ENCODE results near the gene CALML3. TPM values are rescaled to one million over a fixed set of nuclear protein-coding genes. Genes with fewer than 3 reads are reported as not detected.

Gene CALML3
- total and polyA plus RNA-seq, 2 donors (not counting 1 experiment from before 2014, with no cell fraction given): not detected

DNA sequence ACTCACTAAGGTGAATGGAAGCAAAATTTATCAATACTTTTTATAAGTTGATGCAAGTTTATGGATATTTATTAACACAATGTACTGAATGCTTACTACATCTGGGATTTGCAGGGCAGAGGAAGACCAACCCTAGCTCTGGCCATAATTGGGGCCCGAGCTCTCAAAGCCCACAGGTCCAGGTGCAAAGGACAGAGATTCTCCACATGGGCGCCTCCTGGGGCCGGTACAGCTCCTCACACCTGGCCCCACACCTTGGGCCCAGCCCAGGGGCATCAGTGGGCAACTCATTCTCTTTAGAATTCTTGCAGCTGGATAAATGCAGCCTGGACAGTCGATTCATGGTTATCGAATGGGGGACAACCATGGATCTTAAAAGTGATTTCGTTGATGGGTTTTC lies 47.1 kb downstream of the CALML3 start:
- Histone ChIP-seq H3K36me3 (ENCODE audit: control insufficient read depth, insufficient read depth, low read length) (no peaks in the 10 kb centered on the region), H3K79me2 (ENCODE audit: control insufficient read depth, insufficient read depth, low read length) (no peaks in the 10 kb centered on the region), H3K4me1 (ENCODE audit: control insufficient read depth, extremely low read depth, insufficient read depth, low read length) (peaks cover 2% of the 10 kb centered on the region), H3K27me3 (ENCODE audit: control insufficient read depth, insufficient read depth, low read length) (no peaks in the 10 kb centered on the region), H3K4me2 (ENCODE audit: extremely low read depth, insufficient read depth, low read length) (no peak overlapping the region), H3K9ac (ENCODE audit: insufficient read depth, low read length) (no peak overlapping the region), H3K9me3 (ENCODE audit: control insufficient read depth, insufficient read depth, low read depth, low read length) (no peaks in the 10 kb centered on the region), H3K27ac (ENCODE audit: insufficient read depth, low read length) (no peak overlapping the region), H2AFZ (ENCODE audit: low read length) (no peak overlapping the region), H4K20me1 (ENCODE audit: control insufficient read depth, extremely low read depth, insufficient read depth, low read length) (no peaks in the 10 kb centered on the region), H3K4me3 (replicated peaks in 1 of 4; ENCODE audit: control extremely low read depth in 1 of 4, insufficient read depth in 1 of 4, low read depth in 3 of 4, low read length in 4 of 4) (no peak overlapping the region)
- no peak for TF ChIP-seq CTCF (conservative IDR thresholded peaks at IDR 0.05 in 1 of 2, IDR thresholded peaks at IDR 0.05 in 1 of 2; ENCODE audit: low read depth in 1 of 2, low read length in 2 of 2)
- DNase-seq (ENCODE audit: low read depth in 2 of 2): no peak

GRCh38 chr10:5573319-5573950 lies 48.7 kb downstream of the CALML3 start:
- no peak overlapping the region for H3K27ac ChIP-seq (ENCODE audit: insufficient read depth, low read length)
- H3K27me3 ChIP-seq (ENCODE audit: control insufficient read depth, insufficient read depth, low read length): no peaks in the 10 kb centered on the region
- no peaks in the 10 kb centered on the region for H3K79me2 ChIP-seq (ENCODE audit: control insufficient read depth, insufficient read depth, low read length)
- H3K4me2 ChIP-seq (ENCODE audit: extremely low read depth, insufficient read depth, low read length): no peak overlapping the region
- no peak for DNase-seq (ENCODE audit: low read depth in 2 of 2)
- no peaks in the 10 kb centered on the region for H4K20me1 ChIP-seq (ENCODE audit: control insufficient read depth, extremely low read depth, insufficient read depth, low read length)
- H3K36me3 ChIP-seq (ENCODE audit: control insufficient read depth, insufficient read depth, low read length): no peaks in the 10 kb centered on the region
- no peaks in the 10 kb centered on the region for H3K9me3 ChIP-seq (ENCODE audit: control insufficient read depth, insufficient read depth, low read depth, low read length)
- TF ChIP-seq CTCF (conservative IDR thresholded peaks at IDR 0.05 in 1 of 2, IDR thresholded peaks at IDR 0.05 in 1 of 2; ENCODE audit: low read depth in 1 of 2, low read length in 2 of 2) (no peak), EZH2 (IDR thresholded peaks at IDR 0.05; ENCODE audit: low read length, missing control alignments) (no peak)
- H2AFZ ChIP-seq (ENCODE audit: low read length): no peak overlapping the region
- H3K9ac ChIP-seq (ENCODE audit: insufficient read depth, low read length): no peak overlapping the region
- H3K4me3 ChIP-seq (replicated peaks in 1 of 4; ENCODE audit: control extremely low read depth in 1 of 4, insufficient read depth in 1 of 4, low read depth in 3 of 4, low read length in 4 of 4): no peak overlapping the region
- H3K4me1 ChIP-seq (ENCODE audit: control insufficient read depth, extremely low read depth, insufficient read depth, low read length): peaks cover 2% of the 10 kb centered on the region

- H3K4me1 ChIP-seq (ENCODE audit: control insufficient read depth, extremely low read depth, insufficient read depth, low read length): peaks cover 2% of the 10 kb centered on the region
- H3K27ac ChIP-seq (ENCODE audit: insufficient read depth, low read length): no peak overlapping the region
- DNase-seq (ENCODE audit: low read depth in 2 of 2): peak; percentile 16 to 22
- no peak overlapping the region for H3K4me2 ChIP-seq (ENCODE audit: extremely low read depth, insufficient read depth, low read length)
- no peaks in the 10 kb centered on the region for H4K20me1 ChIP-seq (ENCODE audit: control insufficient read depth, extremely low read depth, insufficient read depth, low read length)
- no peaks in the 10 kb centered on the region for H3K36me3 ChIP-seq (ENCODE audit: control insufficient read depth, insufficient read depth, low read length)
- no peaks in the 10 kb centered on the region for H3K79me2 ChIP-seq (ENCODE audit: control insufficient read depth, insufficient read depth, low read length)
- H3K27me3 ChIP-seq (ENCODE audit: control insufficient read depth, insufficient read depth, low read length): no peaks in the 10 kb centered on the region
- TF ChIP-seq CTCF (conservative IDR thresholded peaks at IDR 0.05 in 1 of 2, IDR thresholded peaks at IDR 0.05 in 1 of 2; ENCODE audit: low read depth in 1 of 2, low read length in 2 of 2) (no peak), EZH2 (IDR thresholded peaks at IDR 0.05; ENCODE audit: low read length, missing control alignments) (no peak)
- H3K4me3 ChIP-seq (replicated peaks in 1 of 4; ENCODE audit: control extremely low read depth in 1 of 4, insufficient read depth in 1 of 4, low read depth in 3 of 4, low read length in 4 of 4): no peak overlapping the region
- no peaks in the 10 kb centered on the region for H3K9me3 ChIP-seq (ENCODE audit: control insufficient read depth, insufficient read depth, low read depth, low read length)
- no peak overlapping the region for H2AFZ ChIP-seq (ENCODE audit: low read length)
- H3K9ac ChIP-seq (ENCODE audit: insufficient read depth, low read length): no peak overlapping the region
Observed at GRCh38 chr10:5573968-5574641, 49.3 kb downstream of the CALML3 start.
